Right renal pelvis (tissue), 4 donors: ENCODE data around the gene BAK1. TPM values are rescaled to one million over a fixed set of nuclear protein-coding genes. Genes with fewer than 3 reads are reported as not detected.

Experiments
- DNase-seq, 4 donors: peaks; one replicate each; pipeline ENCODE4 v3.0.0-alpha.2; 2013; ENCODE audit warnings: low read depth in 4 of 4, low spot score in 3 of 4, missing footprints in 1 of 4
- polyA plus RNA-seq, 4 donors: library from polyadenylated mRNA; unstranded; fragments of 120-200 nt; gene quantifications; one replicate each; pipeline ENCODE4 v1.2.1, GENCODE V29; 2013; ENCODE audit not compliant: insufficient read length in 4 of 4

The BAK1 gene
- polyA plus RNA-seq, 4 donors: 23.0 to 25.7 (median 24.2) TPM

DNA sequence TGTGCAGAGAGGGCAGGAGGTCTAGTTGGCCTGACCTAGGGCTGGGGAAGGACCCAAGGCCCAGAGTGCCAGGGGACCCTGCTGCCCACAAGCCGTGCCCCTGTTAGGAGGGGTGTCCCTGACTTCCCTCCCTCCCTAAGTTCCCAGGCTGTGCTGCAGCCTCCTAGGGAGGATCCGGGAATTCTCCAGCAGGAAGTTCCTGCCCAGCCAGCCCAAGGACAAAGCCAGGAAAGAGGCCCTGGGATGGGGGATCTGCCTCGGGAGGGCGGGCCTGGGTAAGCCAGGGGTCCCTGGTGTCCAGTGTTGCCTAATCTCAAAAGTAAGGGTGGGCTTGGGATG, 9.3 kb upstream of the BAK1 start:
- DNase-seq: no peak

DNA sequence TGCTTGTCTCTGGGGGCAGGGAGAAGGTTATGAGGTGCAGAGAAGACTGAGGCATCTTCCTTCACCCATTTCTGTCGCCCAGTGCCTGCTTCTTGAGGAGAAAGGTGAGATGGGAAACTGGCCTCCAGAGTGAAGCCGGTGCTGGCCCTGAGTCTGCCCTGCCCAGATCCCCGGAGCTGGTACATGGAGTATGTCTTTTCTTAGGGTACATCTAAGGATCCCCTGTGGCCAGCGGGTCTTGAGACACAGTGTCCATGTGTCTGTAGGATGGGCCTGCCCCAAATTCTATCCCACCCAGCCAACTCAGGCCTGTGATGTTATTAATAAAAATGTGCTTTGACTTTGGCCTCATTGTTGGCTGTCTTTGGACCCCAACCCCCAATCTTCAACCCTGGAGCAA, 8.8 kb upstream of the BAK1 start:
- DNase-seq: no peak

DNA sequence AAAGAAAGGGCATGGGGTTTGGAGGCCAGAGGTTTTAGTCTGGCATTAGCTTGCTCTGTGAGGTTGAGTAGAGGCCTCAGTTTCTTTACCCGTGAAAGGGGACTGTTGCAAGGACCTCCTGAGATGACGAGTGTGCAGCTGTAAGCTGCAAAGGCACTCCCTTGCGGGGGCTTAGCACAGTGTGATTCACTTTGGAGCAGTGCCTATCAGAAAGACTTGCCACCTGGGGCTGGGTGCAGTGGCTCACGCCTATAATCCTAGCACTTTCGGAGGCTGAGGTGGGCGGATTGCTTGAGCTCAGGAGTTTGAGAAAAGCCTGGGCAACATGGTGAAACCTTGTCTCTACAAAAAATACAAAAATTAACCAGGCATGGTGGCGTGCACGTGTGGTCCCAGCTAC, 7.5 kb upstream of the BAK1 start:
- DNase-seq: no peak

DNA sequence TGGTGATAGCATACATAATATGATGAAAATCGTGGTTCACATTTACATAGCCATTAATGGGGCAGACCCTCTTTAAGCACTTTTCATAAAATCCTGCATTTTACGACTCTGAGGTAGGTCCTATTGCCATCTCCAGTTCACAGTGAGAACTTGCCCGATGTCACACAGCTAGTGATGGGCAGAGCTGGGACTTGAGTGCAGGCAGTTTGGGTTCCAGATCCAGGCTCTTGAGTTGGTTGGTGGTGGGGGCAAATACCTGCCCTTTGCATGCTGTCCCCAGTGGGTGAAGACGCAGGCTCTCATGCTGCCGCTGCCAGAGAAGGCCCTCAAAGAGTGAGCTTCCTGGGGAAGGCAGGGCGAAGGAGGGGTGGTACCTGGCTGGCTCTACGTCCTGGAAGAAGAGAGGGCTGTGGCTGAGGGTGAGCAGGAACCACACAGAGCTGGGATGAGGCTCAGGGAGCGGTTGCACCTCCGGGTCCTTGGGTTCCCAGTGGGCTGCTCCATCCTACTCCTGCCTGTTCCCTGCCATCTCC, 6.1 kb upstream of the BAK1 start:
- DNase-seq: no peak

DNA sequence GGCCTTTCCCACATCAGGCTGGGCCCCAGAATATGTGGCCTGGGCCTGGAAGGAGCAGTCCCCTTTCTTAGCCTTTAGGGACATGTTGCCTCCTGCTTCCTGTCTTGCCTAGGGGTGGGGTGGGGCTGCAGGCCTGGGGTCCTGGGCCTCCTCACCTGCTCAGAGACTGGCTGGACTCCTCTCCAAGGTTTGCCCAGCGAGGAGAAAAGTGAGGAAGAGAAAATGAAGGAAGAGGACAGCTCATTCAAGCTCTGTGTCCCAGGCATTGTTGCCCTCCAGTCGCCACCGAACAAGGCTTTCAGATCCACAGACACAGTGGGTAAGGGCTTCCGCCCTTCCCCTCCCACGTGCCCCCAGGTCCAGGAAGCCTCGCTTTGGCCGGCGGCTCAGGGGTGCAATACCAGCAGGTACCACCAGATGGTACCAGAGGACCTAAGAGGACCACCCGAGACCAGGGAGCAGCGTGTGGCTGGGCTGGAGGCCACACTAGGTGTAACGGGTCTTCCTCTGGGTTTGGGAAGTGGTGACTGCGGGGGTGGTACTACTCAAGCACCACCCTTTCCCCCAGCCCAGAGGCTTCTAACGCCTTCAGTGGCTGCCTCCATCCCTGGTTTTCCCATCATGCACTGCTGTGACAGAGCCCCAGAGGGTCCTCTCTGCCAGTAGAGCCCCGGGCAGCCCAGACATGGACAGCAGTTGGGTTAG, 5.5 kb upstream of the BAK1 start:
- DNase-seq: peak in 1 of 4 donors; percentile 72

DNA sequence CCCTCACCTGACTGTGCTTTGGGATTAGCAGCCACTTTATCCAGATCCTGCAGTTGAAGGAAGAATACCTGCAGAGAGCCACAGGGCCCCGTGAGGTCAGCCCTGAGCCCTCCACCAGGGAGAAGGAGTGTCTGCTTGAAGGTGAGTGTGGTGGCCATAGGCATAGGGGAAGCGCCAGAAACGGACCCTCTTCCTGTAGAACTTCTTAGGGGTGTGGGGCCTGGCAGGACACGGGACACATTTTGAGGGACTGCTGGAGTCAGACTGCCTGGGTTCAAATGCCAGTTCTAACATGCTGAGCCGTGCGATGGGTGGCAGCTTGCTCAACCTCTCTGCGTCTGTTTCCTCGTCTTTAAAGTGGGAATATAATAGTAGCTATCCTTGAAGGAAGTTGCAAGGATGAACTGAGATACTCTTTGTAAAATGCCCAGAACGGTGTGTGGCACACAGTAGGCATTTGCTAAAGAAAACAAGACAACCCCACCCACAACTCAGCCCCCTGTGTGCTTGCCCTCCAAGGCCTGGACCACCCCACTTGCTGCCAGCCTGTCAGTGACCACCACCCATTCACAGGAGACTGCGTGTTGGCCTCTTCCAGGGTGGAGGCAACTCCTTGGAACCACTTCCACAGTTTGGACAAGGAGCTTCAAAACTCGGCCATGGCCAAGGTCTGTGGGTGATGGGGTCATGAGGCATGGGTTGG, 4.8 kb upstream of the BAK1 start:
- no peak for DNase-seq

DNA sequence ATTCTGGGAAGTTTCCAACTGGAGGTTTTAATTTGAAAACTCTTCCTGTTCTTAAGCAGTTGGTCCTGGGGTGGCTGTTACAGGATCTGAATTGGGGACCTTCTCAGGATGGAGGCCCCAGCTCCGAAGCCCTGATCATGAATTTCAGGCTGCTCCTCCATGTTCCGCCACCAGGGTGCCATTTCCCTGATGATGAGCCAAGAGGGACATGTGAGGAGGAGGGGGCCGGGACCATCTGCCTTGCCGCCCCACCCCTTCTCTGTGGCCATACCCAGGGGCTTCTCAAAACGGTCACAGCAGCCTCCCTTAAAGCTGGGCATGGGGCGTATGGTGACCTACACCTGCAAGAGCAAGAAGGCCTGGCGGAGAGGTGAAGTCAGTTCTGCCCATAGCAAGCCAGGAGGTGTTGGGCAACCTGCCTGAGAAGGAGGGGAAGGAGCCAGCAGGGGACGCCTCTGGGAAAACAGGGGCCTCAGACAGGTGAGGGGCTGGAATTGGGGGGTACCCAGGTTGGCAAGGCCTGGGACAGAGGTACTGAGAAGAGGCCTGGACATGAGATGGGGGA, 3.6 kb upstream of the BAK1 start:
- no peak for DNase-seq

DNA sequence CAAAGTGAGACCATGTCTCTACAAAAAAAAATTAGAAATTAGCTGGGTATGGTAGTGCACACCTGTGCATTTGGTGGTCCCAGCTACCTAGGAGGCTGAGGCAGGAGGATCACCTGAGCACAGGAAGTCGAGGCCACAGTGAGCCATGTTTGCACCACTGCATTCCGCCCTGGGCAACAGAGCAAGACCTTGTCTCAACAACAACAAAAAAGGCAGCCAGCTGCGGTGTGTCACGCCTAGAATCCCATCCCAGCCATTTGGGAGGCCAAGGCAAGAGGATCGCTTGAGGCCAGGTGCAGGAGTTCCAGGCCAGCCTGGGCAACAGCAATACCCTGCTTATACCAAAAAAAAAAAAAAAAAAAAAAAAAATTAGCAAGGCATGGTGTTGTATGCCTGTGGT, 1.1 kb upstream of the BAK1 start:
- DNase-seq: no peak

DNA sequence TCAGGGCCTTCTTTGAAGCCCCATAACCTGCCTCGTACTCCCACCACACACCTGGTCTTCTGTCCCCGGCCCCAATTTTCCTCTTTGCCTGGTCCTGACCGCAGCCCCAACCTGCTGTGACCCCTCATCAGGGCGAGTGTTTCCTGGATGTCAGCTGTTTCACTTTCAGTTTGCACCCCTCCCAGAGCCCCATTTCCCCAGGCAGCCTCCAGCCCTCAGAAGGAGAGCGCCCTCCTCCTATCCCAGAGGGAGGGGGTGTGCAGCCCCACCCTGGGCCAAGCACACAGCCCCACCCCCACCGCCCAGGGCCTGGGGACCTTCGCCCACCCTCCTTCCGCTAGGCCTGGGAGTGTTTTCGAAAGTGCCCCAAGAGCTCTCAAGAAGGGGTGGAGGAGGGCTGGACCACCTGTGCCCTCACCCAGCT, 1.5 kb downstream of the BAK1 start:
- DNase-seq: no peak

DNA sequence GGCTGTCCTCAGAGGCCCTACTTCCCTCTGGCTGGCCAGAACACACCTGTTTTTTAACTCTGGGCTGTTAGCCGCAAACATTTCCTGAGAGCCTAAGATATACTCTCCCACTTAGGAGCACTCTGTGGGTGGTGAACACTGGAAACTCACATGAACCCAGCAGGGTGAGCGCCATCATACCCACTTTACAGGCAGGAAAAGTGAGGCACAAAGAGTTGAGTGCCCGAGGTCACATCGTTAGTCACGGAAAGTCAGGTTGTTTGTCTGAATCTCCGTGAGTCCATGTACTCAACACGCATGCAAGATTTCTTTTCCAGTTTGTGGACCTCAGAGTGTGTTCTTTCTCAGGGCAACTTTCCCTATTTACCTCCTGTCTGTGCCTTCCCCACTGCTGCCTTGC, 1.9 kb downstream of the BAK1 start:
- no peak for DNase-seq

DNA sequence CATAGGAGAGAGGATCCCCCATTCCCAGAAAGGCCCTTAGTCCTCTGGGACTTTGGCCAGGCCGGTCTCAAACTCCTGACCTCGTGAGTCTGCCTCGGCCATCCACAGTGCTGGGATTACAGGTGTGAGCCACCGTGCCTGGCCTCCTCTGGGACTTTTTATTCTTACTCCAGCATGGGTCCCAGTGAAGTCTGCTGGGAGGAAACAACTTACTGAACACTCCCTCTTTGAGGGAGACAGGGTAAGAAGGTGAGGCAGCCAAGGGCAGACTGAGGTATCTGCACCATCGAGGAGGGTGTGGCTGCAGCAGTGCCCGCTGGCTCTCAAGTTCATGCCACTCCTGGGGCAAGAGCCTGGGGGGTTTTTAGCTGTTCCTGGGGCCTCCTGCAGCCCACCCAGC, 2.4 kb downstream of the BAK1 start:
- DNase-seq: no peak

DNA sequence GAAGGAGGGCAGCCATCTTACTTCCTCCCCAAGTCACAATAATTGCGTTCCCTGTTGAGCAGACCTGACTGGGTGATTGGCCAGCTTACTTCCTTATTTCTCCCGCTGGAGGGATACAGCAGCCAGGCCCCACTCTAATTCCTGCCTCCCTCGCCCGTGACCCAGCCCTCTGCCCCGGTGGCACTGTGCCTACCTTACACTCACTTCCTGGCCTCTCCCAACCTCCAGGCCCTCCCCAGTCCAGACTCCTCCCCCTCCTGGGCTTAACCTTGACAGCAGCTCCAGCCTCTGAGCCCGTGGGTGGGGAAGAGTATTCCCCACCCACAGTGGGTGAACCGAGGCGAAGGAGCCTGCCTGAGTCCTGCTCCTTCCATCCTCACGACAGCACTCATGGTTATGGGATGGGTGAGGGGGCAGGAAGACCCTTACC, 3.0 kb downstream of the BAK1 start:
- no peak for DNase-seq

DNA sequence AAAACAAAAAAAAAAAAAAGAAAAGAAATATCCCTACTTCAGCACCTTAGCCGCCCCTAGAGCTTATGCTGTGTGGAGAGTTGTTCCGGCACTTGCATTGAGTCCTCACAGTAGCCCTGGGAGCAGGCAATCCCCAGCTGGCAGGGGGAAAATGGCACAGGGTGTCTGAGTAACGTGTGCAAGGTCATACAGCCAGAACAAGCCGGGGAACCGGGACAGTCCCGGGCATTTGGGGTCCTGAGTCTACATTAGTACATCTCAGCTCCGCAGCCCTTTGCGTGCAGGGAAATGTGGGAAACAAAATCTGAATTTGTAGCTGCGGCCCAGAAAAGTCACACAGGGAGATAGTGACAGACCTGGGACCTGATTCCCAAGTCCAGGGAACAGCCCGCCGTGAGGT, 3.4 kb downstream of the BAK1 start:
- DNase-seq: no peak

DNA sequence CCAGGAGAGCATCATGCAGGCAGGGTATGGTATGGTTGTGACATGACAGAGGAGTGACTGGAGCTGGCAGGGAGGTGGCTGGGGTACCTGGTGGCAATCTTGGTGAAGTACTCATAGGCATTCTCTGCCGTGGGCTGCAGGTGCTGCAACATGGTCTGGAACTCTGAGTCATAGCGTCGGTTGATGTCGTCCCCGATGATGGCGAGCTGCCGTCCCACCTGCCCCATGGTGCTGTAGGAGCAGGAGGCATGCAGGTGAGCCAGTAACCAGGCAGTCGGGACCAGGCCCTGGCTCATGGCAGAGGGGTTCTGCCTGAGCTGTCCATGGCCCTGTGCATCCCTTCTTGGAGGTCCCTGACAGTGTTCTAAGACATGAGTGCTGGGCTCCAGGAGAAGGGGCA, 4.9 kb downstream of the BAK1 start:
- DNase-seq: no peak

DNA sequence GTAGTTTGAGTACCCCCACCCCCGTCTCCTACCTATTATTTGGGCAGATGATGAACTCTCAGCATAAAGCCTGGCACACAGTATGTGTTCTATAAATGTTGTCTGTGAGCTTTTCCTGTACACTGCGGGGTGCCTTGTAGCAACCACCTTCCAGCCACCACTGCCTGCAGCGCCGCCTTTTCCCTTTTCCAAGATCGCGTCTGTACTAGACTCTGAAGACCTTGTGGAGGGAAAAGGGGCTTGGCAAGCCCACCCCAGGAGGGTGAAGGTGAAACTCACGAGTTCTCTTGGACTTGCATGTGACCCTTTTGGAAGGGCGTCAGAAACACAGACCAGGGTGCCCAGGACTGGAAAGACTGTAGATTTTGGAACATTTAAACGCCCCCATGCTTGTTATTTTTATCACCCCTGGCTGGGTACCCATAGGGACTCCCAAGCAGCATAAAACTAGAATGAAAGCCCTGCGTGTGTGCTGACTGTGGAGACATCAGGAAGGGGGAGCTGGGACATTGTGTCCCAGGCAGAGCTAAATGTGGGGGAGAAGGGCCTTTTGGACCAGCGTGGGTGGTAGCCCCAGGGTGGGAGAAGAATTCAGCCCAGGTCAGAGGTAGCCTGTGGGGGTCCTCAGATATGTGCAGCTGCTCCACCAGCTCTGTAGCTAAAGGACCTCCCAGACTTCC, 8.3 kb downstream of the BAK1 start:
- DNase-seq: no peak

DNA sequence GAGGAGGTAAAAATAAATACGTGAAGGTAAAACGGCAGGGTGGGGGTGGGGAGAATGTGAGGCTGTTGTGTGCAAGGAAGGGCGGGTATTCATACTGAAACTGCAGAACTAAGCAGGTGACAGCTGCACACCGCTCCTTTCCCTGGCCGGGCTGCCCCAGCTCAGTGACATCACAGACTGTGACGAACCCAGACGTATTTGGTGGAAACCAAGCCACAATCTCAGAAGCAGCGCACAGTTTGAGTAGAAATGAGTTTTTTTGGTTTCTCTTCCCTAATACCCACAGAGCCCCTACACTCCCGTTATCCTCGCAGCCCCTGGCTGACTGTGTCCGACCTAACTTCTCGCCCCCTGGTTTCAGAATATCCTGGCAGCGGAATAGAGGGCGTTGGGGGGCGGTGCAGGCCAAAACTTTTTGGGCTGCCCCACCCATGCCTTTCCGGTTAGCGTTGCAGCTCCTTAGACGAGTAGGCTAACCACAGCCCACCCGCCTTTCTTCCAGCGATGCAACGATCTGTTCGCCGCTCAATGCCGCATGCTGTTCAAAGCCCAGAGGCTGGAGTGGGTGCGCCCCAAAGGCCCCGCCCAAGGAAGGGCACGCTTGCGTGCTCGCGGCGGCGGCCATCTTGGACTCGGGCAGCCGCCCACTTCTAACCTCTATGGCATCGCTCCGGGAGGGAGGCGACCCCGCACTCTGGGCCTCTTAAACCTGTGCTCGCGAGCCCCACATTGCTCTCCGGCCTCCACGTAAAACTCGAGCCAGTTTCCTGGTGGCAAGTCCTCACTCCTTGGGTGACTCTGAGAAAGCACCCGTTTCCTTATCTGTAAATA, 9.1 kb downstream of the BAK1 start:
- peak in 1 of 4 donors; percentile 68 for DNase-seq

DNA sequence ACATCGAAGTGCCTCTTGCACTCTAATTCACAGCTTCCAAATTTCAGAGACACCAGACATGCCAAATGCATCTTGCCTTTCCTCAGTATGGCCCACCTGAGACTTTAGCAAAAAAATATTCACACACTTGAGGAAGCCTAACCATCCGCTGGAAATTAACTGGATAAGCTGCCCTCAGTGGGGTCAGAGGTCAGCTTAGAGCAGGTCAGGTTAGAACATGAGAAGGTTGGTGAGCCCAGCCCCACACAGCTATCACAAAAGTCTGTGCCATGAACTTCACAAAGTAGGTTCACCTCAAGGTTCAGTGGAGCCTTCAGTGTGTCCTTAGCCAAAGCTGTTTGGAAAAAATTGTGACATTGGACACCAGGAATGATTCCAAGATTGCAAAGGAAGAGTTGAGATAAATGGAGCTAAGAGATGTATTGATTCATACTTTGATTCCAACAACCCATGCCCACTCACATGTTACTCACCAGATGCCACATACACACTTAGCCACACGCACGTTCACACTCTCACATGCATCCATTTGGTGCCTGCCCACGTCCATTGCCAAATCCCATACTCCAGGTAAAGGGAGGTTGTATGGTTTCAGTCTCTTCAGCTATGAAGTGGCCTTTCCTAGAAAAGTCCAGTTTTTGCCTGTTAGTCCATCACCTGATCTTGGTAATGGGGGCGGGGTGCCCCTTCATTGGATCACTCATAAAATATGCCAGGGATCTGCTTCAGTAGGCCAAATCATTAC, 11.1 kb downstream of the BAK1 start:
- DNase-seq: no peak

DNA sequence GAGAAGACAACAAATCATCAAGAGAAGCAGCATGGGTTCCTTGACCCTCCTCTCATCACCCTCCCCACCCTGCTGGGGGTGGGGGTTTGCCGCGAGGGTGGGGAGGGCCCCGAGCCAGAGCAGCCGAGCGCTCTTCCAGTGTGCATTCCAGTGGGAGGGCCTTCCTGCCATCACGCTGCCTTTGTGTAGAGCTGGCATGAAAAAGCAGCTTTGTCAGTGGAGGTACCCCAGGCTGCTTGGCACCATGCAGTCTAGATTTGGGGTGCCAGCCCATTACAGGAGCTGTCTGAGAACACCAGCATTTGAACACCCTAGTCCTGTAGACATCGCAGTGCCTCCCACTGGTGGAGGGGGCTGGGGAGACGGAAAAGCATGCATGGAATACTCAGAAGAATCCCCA, 12.2 kb downstream of the BAK1 start:
- DNase-seq: no peak

DNA sequence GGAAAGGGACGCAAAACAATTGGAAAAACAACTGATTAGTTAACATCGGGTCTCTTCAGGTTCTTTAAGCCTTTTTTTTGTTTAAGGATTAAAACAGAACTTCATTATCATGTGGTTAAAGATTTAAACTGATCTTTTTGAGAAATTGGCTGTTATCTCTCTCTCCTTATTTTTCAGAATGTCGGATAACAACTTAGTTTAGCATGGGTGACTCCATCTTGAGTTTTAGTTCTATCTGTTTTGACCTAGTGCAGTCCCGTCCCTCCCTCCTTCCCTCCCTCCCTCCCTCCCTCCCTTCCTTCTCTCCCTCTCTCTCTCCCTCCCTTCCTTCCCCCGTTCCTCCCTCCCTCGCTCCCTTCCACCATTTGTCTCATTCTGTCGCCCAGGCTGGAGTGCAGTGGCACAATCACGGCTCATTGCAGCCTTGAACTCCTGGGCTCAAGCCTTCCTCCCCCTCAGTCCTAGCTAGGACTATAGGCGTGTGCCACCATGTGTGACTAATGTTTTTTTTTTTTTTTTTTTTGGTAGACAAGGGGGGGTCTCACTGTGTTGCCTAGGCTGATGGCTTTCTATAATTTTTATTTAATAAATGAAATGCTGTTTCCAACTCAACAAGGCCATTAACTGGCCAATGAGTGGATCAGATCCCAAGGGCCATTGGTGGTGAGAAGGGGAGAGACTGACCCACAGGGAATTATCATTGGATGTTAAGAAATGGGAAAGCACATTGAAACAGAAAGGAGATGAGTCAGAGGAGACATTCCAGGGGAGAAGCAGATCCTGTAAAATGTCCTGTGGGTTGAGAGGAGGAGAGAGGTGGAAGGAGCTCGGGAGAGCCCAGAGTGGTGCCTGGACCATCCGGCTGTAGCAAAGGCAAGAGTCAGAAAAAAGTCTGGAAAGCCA, 13.6 kb downstream of the BAK1 start:
- DNase-seq: no peak
